Activated CD8-positive, alpha-beta memory T cell treated with anti-CD3 and anti-CD28 coated beads for 48 hours (primary cell): Measurements from ENCODE around the gene CCDC88C.

ENCODE experiments used
- DNase-seq, 3 experiments: peaks; one replicate each; pipeline ENCODE4 v3.0.0-alpha.2; 2020; ENCODE audit warnings: low read depth in 2 of 3, low spot score in 2 of 3

The CCDC88C gene

GRCh38 chr14:91378930-91379578, 38.6 kb downstream of the CCDC88C start:
- DNase-seq: no peak

- no peak for DNase-seq
Observed at GRCh38 chr14:91377700-91378652, 39.6 kb downstream of the CCDC88C start.

GRCh38 chr14:91376547-91377477, 40.8 kb downstream of the CCDC88C start:
- no peak for DNase-seq

DNA sequence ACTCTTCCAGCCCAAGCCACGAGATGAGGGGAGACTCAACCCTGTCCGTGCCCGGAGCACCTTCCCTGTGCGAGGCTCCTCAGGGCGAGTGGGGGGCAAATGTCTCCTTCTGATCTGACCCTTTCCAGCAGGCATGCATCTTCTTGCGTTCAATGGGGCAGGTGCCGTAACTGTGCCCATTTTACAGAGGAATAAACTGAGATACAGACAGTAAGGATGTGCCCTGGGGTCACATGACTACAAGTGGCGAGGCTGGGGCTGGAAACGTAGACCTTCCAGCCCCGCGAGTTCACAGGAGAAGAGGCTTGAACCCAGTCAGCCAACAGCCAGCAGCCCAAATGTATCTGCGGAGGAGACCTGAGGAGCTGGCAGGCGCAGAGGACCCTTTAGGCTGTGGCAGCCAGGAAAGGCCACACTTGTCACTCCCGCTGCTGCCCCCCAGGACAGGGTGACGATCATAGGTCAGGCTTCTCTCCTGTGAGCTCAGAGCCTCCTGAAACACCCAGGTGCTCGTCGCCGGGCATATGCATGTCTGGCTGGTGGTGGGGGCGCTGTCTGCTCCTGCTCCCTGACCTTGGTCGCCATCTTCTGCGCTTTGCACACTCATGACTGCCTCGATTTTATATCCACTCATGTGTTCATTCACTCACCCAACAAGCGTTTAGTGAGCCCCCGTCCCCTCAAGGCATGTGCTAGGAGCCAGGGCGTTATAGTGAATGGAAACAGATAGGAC, 41.7 kb downstream of the CCDC88C start:
- DNase-seq: no peak

GRCh38 chr14:91374879-91375702, 42.5 kb downstream of the CCDC88C start:
- DNase-seq: no peak

- DNase-seq: no peak
Observed at GRCh38 chr14:91374287-91374878, 43.2 kb downstream of the CCDC88C start.

DNA sequence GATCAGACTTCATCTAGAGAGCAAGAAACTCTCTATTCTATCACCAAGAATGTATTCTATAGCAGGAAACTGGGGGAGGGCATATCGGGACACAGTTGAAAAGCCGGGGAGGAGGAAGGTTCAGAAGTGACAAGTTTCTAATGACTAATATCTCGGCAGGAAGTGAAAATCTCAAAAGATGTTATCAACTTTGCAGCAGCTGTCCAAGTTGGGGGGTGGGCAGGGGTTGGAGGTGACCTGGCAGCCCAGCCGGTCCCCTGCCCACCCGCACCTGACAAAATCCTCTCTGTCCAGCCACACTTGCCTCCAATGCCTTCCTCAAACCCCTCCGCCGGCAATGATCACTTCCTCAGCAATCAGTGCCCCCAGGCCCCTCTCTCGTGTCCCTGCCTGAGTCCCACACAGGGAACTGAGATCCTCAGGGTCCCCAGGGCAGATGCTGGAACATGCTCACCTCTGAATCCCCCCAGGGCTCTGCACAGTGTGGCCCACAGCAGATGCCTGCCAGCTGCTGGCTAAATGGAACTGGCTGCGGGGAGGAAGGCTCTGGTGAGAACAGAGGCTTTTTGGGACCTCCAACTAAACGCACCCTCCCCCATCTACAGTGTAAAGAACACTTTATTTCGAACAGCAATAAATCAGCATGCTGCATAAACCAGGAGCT, 43.9 kb downstream of the CCDC88C start:
- no peak for DNase-seq

DNA sequence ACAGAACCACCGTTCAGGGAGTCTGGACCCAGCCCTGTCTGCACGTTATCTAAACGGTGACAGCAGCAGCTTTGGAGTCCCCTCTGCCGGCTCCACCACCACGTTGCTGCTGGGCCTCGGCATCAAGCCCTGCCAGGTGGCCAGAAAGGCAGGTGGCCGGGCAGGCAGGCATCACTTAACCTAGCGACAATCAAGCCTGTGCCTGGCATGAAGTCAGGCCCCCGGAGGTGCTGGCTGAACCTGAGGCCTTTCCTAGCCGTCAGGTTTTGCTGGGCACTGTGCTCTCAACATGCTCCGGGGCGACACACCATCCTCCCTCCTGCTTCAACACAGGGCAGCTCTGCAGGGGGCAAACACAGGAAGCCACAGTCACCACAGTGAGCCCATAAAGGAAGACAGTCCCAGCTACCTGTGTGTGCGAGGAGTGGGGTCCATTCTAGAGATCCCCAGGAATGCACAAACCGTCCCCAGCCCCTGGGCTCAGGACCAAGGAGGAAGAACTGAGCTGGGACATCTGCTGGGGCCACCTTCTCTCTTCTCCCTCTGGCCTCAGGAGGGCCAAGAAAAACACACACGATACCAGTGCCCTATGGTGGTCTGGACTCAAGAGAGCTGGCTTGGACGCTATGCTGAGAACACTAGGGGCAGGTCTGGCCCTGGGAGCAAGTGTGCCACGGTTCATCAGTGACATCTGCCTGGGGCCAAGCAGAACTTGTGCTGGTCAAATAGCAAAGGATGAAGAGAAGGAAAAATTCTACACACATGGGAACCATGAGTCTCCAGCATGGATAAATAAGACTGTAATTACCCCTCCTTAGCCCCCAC, 44.7 kb downstream of the CCDC88C start:
- DNase-seq: no peak

DNA sequence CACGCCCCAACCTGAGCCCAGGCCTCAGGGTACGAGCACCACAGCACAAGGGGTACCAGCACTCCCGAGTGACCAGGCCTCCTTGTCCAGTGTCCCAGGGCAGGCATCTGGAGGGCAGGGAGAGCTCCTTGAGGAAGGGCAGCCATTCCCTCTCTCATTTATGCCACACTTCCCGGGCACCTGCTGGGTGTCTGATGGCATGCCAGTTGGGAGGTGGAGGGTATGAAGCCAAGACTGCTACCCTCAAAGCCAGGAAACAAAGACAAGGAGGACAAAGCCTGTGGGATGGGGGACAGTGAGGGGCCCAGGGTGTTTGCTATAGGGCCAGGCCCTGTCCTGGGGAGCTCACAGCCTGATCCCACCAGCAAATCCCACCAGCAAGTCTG, 45.6 kb downstream of the CCDC88C start:
- DNase-seq: no peak

- DNase-seq: no peak
Observed at GRCh38 chr14:91371011-91371989, 46.3 kb downstream of the CCDC88C start.

DNA sequence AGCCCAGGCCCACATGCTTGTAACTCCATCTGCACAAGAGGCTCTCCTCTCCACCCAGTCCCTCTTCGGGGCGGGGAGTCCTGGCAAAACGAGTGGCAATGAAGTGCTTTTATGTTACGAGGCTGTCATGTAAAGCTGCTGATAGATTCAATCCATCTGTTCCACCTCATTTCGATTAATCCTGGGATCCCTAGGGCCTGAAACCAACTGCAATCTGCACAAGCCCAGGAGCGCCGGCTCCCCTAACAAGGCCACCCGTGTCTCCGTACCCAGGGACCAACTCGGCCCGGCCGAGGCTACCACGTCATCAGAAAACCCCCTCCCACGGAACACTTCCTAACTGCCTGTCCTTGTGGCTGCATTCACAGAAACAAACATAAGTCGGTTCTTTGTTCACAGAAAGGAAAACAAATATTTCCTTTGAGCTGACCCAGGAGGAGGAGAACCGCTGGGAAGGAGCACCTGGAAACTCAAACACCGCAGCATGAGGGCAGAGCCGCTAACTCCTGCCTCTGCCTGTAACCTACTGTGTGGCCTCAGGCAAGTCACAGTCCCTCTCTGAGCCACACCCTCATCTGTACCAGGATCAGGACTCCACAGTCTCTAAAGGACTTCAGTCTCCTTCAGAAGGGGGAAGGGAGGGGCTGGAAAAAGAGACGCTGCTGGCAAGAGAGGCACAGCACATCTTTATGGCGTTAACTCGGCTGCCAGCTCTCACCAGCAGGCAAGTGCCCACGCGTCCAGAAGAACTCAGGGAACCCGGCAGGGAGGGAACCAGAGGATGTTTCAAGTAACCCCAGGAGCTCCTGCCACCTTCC, 47.8 kb downstream of the CCDC88C start:
- DNase-seq: peak in 1 of 3 experiments; percentile 38

- no peak for DNase-seq
Observed at GRCh38 chr14:91368776-91369416, 48.7 kb downstream of the CCDC88C start.

DNA sequence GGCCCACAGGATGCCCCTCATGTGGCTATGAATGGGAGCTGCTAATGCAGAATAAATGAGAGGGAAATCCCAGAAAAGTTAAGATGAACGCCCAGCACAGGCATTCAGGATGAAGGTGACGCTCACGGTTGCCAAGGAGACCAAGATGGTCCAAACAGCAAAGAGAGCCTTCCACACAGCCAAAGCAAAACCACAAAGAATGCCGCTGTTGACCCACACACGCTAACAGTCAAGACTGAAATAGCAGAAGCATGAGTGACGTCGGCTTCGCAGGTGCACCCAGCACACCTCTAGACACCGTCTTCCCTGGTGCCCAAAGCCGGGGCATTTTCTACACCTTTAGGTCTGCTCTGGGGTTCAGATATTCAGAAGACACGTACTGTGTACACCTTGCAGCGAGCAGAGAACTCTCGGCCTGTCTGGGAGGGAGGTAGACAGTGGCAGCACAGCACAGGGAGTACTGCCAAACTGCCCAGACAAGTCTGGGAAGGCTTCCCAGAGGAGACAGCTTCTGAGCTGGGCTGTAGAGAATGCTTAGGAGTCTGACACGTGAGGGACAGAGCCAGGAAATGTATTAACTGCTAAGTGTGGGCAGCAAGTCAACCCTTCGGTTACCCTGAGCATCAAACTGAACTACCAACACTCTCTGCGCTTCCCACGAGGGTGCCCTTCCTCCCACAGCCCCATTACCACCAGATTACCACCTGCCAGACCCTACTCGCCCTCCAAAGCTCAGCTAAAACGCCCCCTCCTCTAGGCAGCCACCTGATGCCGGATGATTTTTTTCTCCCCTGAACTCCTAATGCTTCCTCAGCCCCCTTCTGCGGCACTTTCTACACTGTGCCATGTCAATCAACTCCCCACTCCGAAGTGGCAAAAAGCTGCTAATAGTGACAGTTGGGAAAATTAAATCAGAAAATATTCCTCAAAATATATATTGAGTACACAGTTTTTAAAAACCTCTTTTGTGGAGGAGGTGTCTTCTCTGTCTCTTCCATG, 50.1 kb downstream of the CCDC88C start:
- DNase-seq: peak in 1 of 3 experiments; percentile 40

DNA sequence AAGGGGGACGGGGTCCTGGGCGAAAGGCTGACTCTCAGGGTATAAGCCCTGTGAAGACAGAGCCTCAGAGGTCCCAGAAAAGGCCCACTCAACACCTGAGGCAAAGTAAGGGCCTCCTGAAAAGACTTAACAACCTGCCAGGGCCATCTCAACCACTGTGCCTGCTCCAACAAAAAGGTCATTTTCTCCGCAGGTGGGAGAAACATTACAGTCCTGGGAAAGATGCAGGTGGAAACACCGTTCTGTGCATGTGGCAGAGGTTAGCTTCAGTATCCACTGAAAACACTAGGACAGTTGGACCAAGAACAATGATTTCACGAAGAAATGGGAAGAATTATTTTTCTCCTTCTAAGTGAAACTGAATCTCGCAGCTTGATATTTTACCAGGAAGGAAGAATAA, 50.9 kb downstream of the CCDC88C start:
- no peak for DNase-seq
